Activated CD4-positive, alpha-beta T cell treated with anti-CD3 and anti-CD28 coated beads, Interleukin-2, amount 50 U/mL, for 24 hours (primary cell): Measurements from ENCODE around the gene SAFB.
A peak's percentile ranks its signal among the peaks of the same experiment; 100 is the strongest.

ENCODE experiments used
- DNase-seq, 2 donors: peaks; one replicate each; pipeline ENCODE4 v3.0.0-alpha.2; 2020; ENCODE audit warnings: low read depth in 1 of 2, low spot score in 1 of 2

Gene SAFB

DNA sequence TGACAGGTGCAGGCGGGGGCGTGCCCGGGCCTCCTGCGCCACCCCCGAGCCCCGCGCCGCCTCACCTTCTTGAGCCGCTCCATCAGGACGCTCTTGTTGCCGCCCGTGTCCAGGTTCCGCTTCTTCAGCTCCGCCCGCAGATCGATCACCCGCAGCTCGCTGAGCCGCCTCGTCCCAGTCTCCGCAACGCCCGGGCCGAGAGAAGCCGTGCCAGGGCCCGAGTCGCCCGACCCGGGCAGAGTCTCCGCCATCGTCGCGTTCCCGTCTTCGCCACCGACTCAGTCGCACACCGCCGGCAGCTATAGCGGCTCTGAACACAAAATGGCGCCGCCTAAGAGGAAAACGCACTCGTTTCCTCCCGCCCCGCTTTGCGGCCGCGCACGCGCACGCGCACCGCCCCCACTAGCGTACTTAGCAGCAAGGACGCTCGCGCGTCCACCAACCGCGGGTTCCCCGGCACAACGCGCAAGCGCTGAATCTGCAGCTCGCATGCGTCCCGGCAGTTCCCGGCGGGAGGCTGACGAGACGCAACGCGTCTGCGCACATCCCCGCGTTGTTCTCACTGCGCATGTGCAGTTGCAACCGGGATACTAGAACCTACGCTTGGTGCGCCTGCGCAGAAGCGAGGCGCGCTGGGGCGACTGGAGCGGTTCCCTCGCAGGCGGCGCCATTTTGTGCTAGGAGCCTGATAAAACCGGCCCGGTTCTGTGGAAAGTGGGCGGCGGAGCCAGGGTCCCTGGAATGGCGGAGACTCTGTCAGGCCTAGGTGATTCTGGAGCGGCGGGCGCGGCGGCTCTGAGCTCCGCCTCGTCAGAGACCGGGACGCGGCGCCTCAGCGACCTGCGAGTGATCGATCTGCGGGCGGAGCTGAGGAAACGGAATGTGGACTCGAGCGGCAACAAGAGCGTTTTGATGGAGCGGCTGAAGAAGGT, at the start of gene SAFB, which contains the start of gene SAFB2:
Gene SAFB, plus strand, starts transcription at position 619 of the 932 bp plus-strand sequence. Its CDS starts 123 bp downstream, at position 742.
Gene SAFB2, minus strand, starts transcription at position 312 of the 932 bp plus-strand sequence. Its CDS starts 61 bp downstream, at position 251.
- peak; percentile 97 to 99 for DNase-seq

DNA sequence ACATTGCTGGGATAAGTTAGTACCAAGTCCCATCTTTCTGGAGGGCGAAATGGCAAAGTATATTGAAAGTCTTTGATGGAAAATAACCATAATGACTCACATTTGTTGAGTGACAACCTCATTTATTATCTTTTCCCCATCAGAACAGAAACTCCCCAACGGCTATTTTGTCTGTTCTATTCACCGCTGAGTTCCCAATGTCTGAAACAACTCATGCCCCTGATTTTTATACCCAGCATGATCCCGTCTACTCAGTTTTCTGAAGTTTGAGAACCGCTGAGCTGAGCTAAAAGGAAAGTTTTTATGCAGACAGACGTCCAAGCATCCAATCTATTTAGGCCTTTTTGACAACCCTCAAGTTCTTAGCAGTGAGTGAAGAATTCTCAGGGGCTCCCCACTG, 47.3 kb upstream of the SAFB start:
- no peak for DNase-seq

- peak; percentile 36 to 50 for DNase-seq
Observed at GRCh38 chr19:5578097-5578846, 44.6 kb upstream of the SAFB start.

DNA sequence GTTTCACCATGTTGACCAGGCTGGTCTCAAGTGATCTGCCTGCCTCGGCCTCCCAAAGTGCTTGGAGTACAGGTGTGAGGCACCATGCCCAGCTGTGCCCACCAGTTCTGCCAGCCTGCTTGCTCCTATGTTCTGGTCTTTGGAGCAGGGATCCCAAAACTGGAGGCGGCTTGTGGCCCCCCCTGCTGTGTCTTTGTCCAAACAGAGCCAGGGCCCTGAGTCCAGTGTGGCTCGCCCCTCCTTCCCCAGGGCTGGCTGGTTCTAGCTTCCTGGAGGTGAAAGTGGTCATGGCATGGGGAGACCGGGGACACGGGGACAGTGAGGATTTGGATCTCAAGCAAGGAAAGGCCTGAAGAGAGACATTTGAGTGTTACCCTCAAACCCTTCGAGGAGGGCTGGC, 43.6 kb upstream of the SAFB start:
- DNase-seq: no peak

GRCh38 chr19:5579697-5580096, 43.2 kb upstream of the SAFB start:
- DNase-seq: no peak

DNA sequence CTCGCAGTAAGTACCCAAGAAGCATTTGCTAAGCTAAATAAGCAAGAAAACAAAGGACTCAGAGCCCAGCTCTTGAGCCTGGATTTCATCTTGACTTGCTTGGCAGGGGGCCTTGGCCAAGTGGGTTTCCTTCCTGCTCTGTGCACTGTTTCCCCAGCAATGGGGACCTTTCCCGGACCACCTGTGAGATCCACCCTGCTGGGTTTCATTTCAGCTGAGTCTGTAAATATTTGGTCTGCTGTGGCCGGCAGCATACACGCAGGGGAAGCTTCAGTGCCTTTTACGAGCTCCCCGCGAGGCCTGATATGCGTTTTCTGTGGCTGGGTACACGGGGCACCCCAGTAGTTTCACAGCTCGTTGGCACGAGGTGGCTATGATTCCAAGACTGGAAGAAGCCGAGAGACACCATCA, 42.7 kb upstream of the SAFB start:
- DNase-seq: no peak

GRCh38 chr19:5585461-5586299, 37.2 kb upstream of the SAFB start:
- DNase-seq: peak in 1 of 2 donors; percentile 32

- no peak for DNase-seq
Observed at GRCh38 chr19:5586300-5587070, 36.4 kb upstream of the SAFB start.

DNA sequence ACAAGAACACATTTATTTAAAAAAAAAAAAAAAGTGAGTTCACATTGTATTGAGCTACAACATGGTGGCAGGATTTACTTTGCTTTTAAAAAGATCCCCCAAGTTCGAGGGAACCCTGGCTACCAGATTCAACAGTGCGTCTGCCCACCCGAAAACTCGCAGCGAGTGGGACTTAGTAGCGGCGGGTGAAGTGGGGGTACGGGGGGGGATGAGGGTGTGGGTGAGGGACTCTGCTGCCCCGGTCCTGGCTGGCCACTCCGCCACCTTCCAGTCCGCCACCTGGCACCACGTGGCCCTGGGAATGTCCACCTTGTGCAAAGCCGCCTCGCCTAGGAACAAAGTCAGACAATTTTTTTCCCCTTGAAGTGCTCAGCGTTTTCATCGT, 35.8 kb upstream of the SAFB start:
- DNase-seq: no peak

- DNase-seq: no peak
Observed at GRCh38 chr19:5587661-5588060, 35.2 kb upstream of the SAFB start.

GRCh38 chr19:5588441-5588840, 34.4 kb upstream of the SAFB start:
- no peak for DNase-seq

GRCh38 chr19:5588906-5589676, 33.8 kb upstream of the SAFB start:
- DNase-seq: no peak

- DNase-seq: no peak
Observed at GRCh38 chr19:5590151-5590864, 32.6 kb upstream of the SAFB start.

GRCh38 chr19:5590865-5591154, 32.1 kb upstream of the SAFB start:
- no peak for DNase-seq

GRCh38 chr19:5591476-5591875, 31.4 kb upstream of the SAFB start:
- DNase-seq: no peak

DNA sequence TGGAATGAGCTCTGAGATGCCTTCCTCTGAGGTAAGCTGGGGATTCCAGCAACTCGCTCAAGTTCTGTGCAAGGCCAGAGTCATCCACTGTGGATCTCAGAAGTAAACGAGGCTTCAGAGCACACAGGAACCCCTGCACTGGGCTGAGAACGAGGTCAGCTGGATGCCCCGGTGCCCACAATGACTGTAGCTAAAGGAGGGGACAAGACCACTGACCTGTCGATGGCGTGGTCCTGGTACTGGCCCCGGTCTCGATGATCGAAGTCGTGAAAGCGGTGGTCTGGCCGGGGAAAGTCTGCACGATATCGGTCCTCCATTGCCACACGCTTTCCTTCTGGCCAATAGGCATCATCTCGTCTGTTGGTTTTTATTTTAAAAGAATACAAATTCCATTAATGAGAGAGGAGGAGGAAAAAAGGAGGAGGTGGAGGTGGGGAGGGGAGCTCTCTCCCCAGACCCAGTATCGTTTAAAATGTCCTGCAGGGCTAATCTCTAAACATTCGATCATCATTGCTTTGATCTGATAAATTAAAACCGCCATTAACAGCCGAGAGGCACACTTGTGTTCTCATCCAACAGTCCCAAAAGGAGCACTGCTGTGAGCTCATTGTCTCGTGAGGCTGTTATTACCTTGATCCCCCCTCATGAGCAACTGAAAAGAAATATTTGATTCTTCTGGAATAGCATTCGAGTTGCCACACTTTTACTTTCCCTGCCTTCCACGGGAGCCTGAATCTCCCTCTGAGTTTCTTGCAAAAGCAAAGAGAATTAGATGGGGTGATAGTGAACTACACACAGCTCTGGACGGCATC, 30.1 kb upstream of the SAFB start:
- DNase-seq: no peak

GRCh38 chr19:5593343-5594255, 29.3 kb upstream of the SAFB start:
- DNase-seq: no peak
